Measurements from ENCODE around the gene WARS2.

The WARS2 gene

GRCh38 chr1:119141660-119142059 lies 1.2 kb upstream of the WARS2 start:
- no peak for DNase-seq (ENCODE audit: extremely low spot score)
- ChIA-PET CTCF (interaction anchor here (1.2 to 1.7 kb wide), 2 partner anchors 125 to 133 kb away, joined by 3 to 6 read pairs; no protein-coding TSS in a partner anchor), POLR2A (interaction anchor here (1.0 to 2.1 kb wide), 4 partner anchors 8 to 120 kb away, joined by 5 to 9 read pairs (median 6); no protein-coding TSS in a partner anchor)
- TF ChIP-seq CTBP1 (IDR thresholded peaks at IDR 0.05; ENCODE audit: borderline replicate concordance) (no peak), BHLHE40 (IDR thresholded peaks at IDR 0.05; ENCODE audit: borderline replicate concordance) (no peak), LEF1 (IDR thresholded peaks at IDR 0.05; ENCODE audit: borderline replicate concordance) (no peak), HDGF (IDR thresholded peaks at IDR 0.05; ENCODE audit: borderline replicate concordance) (no peak), TARDBP (IDR thresholded peaks at IDR 0.05) (no peak), FOXK2 (IDR thresholded peaks at IDR 0.05) (no peak), ELF4 (IDR thresholded peaks at IDR 0.05) (no peak), ZNF384 (IDR thresholded peaks at IDR 0.05) (no peak), NFRKB (IDR thresholded peaks at IDR 0.05) (no peak), PKNOX1 (IDR thresholded peaks at IDR 0.05) (no peak), SUZ12 (IDR thresholded peaks at IDR 0.05) (no peak), FOXM1 (IDR thresholded peaks at IDR 0.05; ENCODE audit: borderline replicate concordance) (no peak), SP1 (IDR thresholded peaks at IDR 0.05) (no peak), FOXA1 (IDR thresholded peaks at IDR 0.05) (no peak)

GRCh38 chr1:119141020-119141424 lies 569 bp upstream of the WARS2 start:
- DNase-seq (ENCODE audit: extremely low spot score) = no peak
- TF ChIP-seq SUZ12 (IDR thresholded peaks at IDR 0.05) (no peak), FOXA1 (IDR thresholded peaks at IDR 0.05) (no peak), L3MBTL2 (conservative IDR thresholded peaks at IDR 0.05) (peak; percentile 66; the same call in 1 of the 2 replicates)
- POLR2A ChIA-PET = interaction anchor here (0.6 to 2.1 kb wide), 14 partner anchors 8 to 225 kb away, joined by 3 to 9 read pairs (median 4); no protein-coding TSS in a partner anchor
- CTCF ChIA-PET = interaction anchor here (1.2 to 1.7 kb wide), 3 partner anchors 85 to 134 kb away, joined by 3 to 6 read pairs (median 3); no protein-coding TSS in a partner anchor

- POLR2A ChIA-PET = interaction anchor here (1.0 to 2.1 kb wide), 8 partner anchors 12 to 227 kb away, joined by 3 to 6 read pairs (median 4); no protein-coding TSS in a partner anchor
Observed at GRCh38 chr1:119139857-119140176, 636 bp downstream of the WARS2 start.

GRCh38 chr1:119139403-119139802 lies 1.1 kb downstream of the WARS2 start:
- CTCF ChIA-PET = no interaction called here
- no peak for DNase-seq (ENCODE audit: extremely low spot score)
- TF ChIP-seq ZNF384 (IDR thresholded peaks at IDR 0.05) (no peak), PKNOX1 (IDR thresholded peaks at IDR 0.05) (peak; percentile 77), HDGF (IDR thresholded peaks at IDR 0.05; ENCODE audit: borderline replicate concordance) (no peak), FOXK2 (IDR thresholded peaks at IDR 0.05) (no peak), BHLHE40 (IDR thresholded peaks at IDR 0.05; ENCODE audit: borderline replicate concordance) (no peak)
- POLR2A ChIA-PET = interaction anchor here (1.2 to 2.1 kb wide), 2 partner anchors 123 to 136 kb away, joined by 3 to 5 read pairs; no protein-coding TSS in a partner anchor

More at GRCh38 chr1:119139857-119140176, 636 bp downstream of the WARS2 start:
- CTCF ChIA-PET = interaction anchor here (1.2 to 1.7 kb wide), 2 partner anchors 86 to 135 kb away, joined by 3 to 6 read pairs; no protein-coding TSS in a partner anchor
- DNase-seq (ENCODE audit: extremely low spot score) = no peak
- TF ChIP-seq HDGF (IDR thresholded peaks at IDR 0.05; ENCODE audit: borderline replicate concordance) (no peak), FOXK2 (IDR thresholded peaks at IDR 0.05) (no peak), FOXA1 (IDR thresholded peaks at IDR 0.05) (no peak), FOXM1 (IDR thresholded peaks at IDR 0.05; ENCODE audit: borderline replicate concordance) (no peak), TARDBP (IDR thresholded peaks at IDR 0.05) (no peak), LEF1 (IDR thresholded peaks at IDR 0.05; ENCODE audit: borderline replicate concordance) (no peak), PKNOX1 (IDR thresholded peaks at IDR 0.05) (no peak), CTBP1 (IDR thresholded peaks at IDR 0.05; ENCODE audit: borderline replicate concordance) (no peak), NFRKB (IDR thresholded peaks at IDR 0.05) (no peak), ELF4 (IDR thresholded peaks at IDR 0.05) (no peak), BHLHE40 (IDR thresholded peaks at IDR 0.05; ENCODE audit: borderline replicate concordance) (no peak), SUZ12 (IDR thresholded peaks at IDR 0.05) (no peak), ARNT (IDR thresholded peaks at IDR 0.05) (no peak)

GRCh38 chr1:119136401-119136800 lies 4.1 kb downstream of the WARS2 start:
- TF ChIP-seq HDGF (IDR thresholded peaks at IDR 0.05; ENCODE audit: borderline replicate concordance) = no peak
- no peak for TF ChIP-seq BHLHE40 (IDR thresholded peaks at IDR 0.05; ENCODE audit: borderline replicate concordance)
- no peak for TF ChIP-seq ELF4 (IDR thresholded peaks at IDR 0.05)
- no peak for TF ChIP-seq ZNF384 (IDR thresholded peaks at IDR 0.05)
- TF ChIP-seq FOXA1 (IDR thresholded peaks at IDR 0.05) = no peak
- TF ChIP-seq L3MBTL2 (conservative IDR thresholded peaks at IDR 0.05) = no peak
- TF ChIP-seq PKNOX1 (IDR thresholded peaks at IDR 0.05) = no peak
- TF ChIP-seq FOXM1 (IDR thresholded peaks at IDR 0.05; ENCODE audit: borderline replicate concordance) = no peak
- no peak for TF ChIP-seq NFRKB (IDR thresholded peaks at IDR 0.05)
- TF ChIP-seq CTBP1 (IDR thresholded peaks at IDR 0.05; ENCODE audit: borderline replicate concordance) = no peak
- TF ChIP-seq LEF1 (IDR thresholded peaks at IDR 0.05; ENCODE audit: borderline replicate concordance) = no peak
- no peak for TF ChIP-seq ARNT (IDR thresholded peaks at IDR 0.05)
- no peak for TF ChIP-seq FOXK2 (IDR thresholded peaks at IDR 0.05)
- no peak for TF ChIP-seq SUZ12 (IDR thresholded peaks at IDR 0.05)
- no peak for TF ChIP-seq TARDBP (IDR thresholded peaks at IDR 0.05)
- TF ChIP-seq SP1 (IDR thresholded peaks at IDR 0.05) = no peak
- ChIA-PET CTCF (interaction anchor here (0.6 kb wide), 1 partner anchor 454 kb away, joined by 3 read pairs; no protein-coding TSS in a partner anchor), POLR2A (interaction anchor here (1.0 kb wide), 1 partner anchor 296 kb away, joined by 3 read pairs; no protein-coding TSS in a partner anchor)
- no peak for DNase-seq (ENCODE audit: extremely low spot score)

Data from HEK293T (cell line).